ENCODE measurements around the gene NCSTN. TPM values are rescaled to one million over a fixed set of nuclear protein-coding genes. Genes with fewer than 3 reads are reported as not detected.

NCSTN gene
- total RNA-seq, 2 experiments from 2014 or later = 44.8 to 55.5 TPM

- Histone ChIP-seq H3K9me2 (ENCODE audit: insufficient read depth, low read length) (no peaks in the 10 kb centered on the region), H3K9me3 (ENCODE audit: low read length) (no peaks in the 10 kb centered on the region), H3K27ac (ENCODE audit: low read depth, low read length, poor library complexity, severe bottlenecking) (no peak overlapping the region), H3K4me3 (ENCODE audit: low read depth, low read length, poor library complexity, severe bottlenecking) (no peak overlapping the region), H2AFZ (ENCODE audit: low read length) (no peak overlapping the region), H4K20me1 (ENCODE audit: insufficient read depth, low read length) (no peaks in the 10 kb centered on the region), H3K36me3 (ENCODE audit: insufficient read depth, low read length) (peaks cover 91% of the 10 kb centered on the region), H3K4me2 (ENCODE audit: low read length) (no peak overlapping the region), H3K79me2 (ENCODE audit: insufficient read depth, low read depth, low read length) (no peaks in the 10 kb centered on the region), H3K4me1 (ENCODE audit: insufficient read depth, low read length, poor library complexity, severe bottlenecking) (no peaks in the 10 kb centered on the region)
- CTCF ChIA-PET (ENCODE audit: unreplicated experiment) = interaction anchor here (1.0 kb wide), 1 partner anchor 11 kb away, joined by 4 read pairs; the partner anchor contains the start of genes COPA and NCSTN
- intact Hi-C loops (cut with micrococcal nuclease; ENCODE audit: unreplicated experiment) = no loop called here
- no peak for TF ChIP-seq EZH2phosphoT487 (IDR thresholded peaks at IDR 0.05; ENCODE audit: borderline replicate concordance, low read depth, low read length)
- TF ChIP-seq CTCF (conservative IDR thresholded peaks at IDR 0.05; ENCODE audit: low read length) = peak; percentile 84
- peak; percentile 47 for DNase-seq (ENCODE audit: low spot score)
- BruUV-seq (replicated peaks) = no TSS peak
- POLR2A ChIA-PET = interaction anchor here (1.1 to 1.7 kb wide), 4 partner anchors 10 to 92 kb away, joined by 3 to 4 read pairs (median 3); partner anchors contain the start of gene DCAF8
Measured at GRCh38 chr1:160354388-160354985, 11.3 kb downstream of the NCSTN start.

- Histone ChIP-seq H4K20me1 (ENCODE audit: insufficient read depth, low read length) (no peaks in the 10 kb centered on the region), H3K4me2 (ENCODE audit: low read length) (no peak overlapping the region), H3K79me2 (ENCODE audit: insufficient read depth, low read depth, low read length) (no peaks in the 10 kb centered on the region), H3K27ac (ENCODE audit: low read depth, low read length, poor library complexity, severe bottlenecking) (no peak overlapping the region), H3K4me3 (ENCODE audit: low read depth, low read length, poor library complexity, severe bottlenecking) (no peak overlapping the region), H3K9me2 (ENCODE audit: insufficient read depth, low read length) (no peaks in the 10 kb centered on the region), H2AFZ (ENCODE audit: low read length) (no peak overlapping the region), H3K36me3 (ENCODE audit: insufficient read depth, low read length) (peaks cover 78% of the 10 kb centered on the region), H3K9me3 (ENCODE audit: low read length) (no peaks in the 10 kb centered on the region), H3K4me1 (ENCODE audit: insufficient read depth, low read length, poor library complexity, severe bottlenecking) (no peaks in the 10 kb centered on the region)
- intact Hi-C loops (cut with micrococcal nuclease; ENCODE audit: unreplicated experiment) = no loop called here
- ChIA-PET POLR2A (interaction anchor here (0.5 to 0.7 kb wide), 2 partner anchors 39 to 66 kb away, joined by 3 read pairs; no protein-coding TSS in a partner anchor), CTCF (ENCODE audit: unreplicated experiment) (interaction anchor here (1.0 kb wide), 1 partner anchor 19 kb away, joined by 3 read pairs; no protein-coding TSS in a partner anchor)
- no peak for TF ChIP-seq EZH2phosphoT487 (IDR thresholded peaks at IDR 0.05; ENCODE audit: borderline replicate concordance, low read depth, low read length)
- TF ChIP-seq CTCF (conservative IDR thresholded peaks at IDR 0.05; ENCODE audit: low read length) = no peak
- DNase-seq (ENCODE audit: low spot score) = no peak
- BruUV-seq (replicated peaks) = no TSS peak
Measured at GRCh38 chr1:160357286-160358002, 14.3 kb downstream of the NCSTN start.

GRCh38 chr1:160358073-160358472, 14.9 kb downstream of the NCSTN start:
- H4K20me1 ChIP-seq (ENCODE audit: insufficient read depth, low read length) = no peaks in the 10 kb centered on the region
- no peaks in the 10 kb centered on the region for H3K79me2 ChIP-seq (ENCODE audit: insufficient read depth, low read depth, low read length)
- BruUV-seq (replicated peaks) = no TSS peak
- H3K4me1 ChIP-seq (ENCODE audit: insufficient read depth, low read length, poor library complexity, severe bottlenecking) = no peaks in the 10 kb centered on the region
- no peak overlapping the region for H3K4me2 ChIP-seq (ENCODE audit: low read length)
- H3K9me3 ChIP-seq (ENCODE audit: low read length) = no peaks in the 10 kb centered on the region
- H3K4me3 ChIP-seq (ENCODE audit: low read depth, low read length, poor library complexity, severe bottlenecking) = no peak overlapping the region
- H3K36me3 ChIP-seq (ENCODE audit: insufficient read depth, low read length) = peaks cover 72% of the 10 kb centered on the region
- POLR2A ChIA-PET = no interaction called here
- H3K27ac ChIP-seq (ENCODE audit: low read depth, low read length, poor library complexity, severe bottlenecking) = no peak overlapping the region
- CTCF ChIA-PET (ENCODE audit: unreplicated experiment) = no interaction called here
- H3K9me2 ChIP-seq (ENCODE audit: insufficient read depth, low read length) = no peaks in the 10 kb centered on the region
- DNase-seq (ENCODE audit: low spot score) = no peak
- H2AFZ ChIP-seq (ENCODE audit: low read length) = no peak overlapping the region
- intact Hi-C loops (cut with micrococcal nuclease; ENCODE audit: unreplicated experiment) = no loop called here
- no peak for TF ChIP-seq CTCF (conservative IDR thresholded peaks at IDR 0.05; ENCODE audit: low read length)
- no peak for TF ChIP-seq EZH2phosphoT487 (IDR thresholded peaks at IDR 0.05; ENCODE audit: borderline replicate concordance, low read depth, low read length)
